Neural cell (in vitro differentiated cells): ENCODE measurements around the gene COL13A1.

Experiments used
- CTCF ChIP-seq: fragments of 450-650 bp; IDR thresholded peaks from 2 replicates; pipeline ENCODE4 v1.5.1; 2014; ENCODE audit warnings: antibody characterized with exemption, mild to moderate bottlenecking, moderate library complexity; ENCODE audit not compliant: poor library complexity, severe bottlenecking
- POLR2AphosphoS5 ChIP-seq: IDR thresholded peaks from 2 replicates; pipeline ENCODE4 v1.6.1; 2012

GRCh38 chr10:69865450-69865849, 63.7 kb downstream of the COL13A1 start:
- TF ChIP-seq CTCF (no peak), POLR2AphosphoS5 (no peak)
